Mesenchymal stem cell (in vitro differentiated cells and primary cell): Measurements from ENCODE around the gene APEH.

Experiments
- DNase-seq: peaks from one replicate; pipeline ENCODE4 v3.0.0-alpha.2; 2013
- H2AFZ ChIP-seq: one replicate; pipeline ENCODE4 v1.6.1; 2013; ENCODE audit warnings: low read depth, mild to moderate bottlenecking, control low read depth, inconsistent platforms, low read length, moderate library complexity
- H2AK5ac ChIP-seq: 2 replicates; pipeline ENCODE4 v1.6.1; 2013; ENCODE audit warnings: low read length, moderate library complexity, mild to moderate bottlenecking, inconsistent platforms; ENCODE audit not compliant: severe bottlenecking
- H2BK120ac ChIP-seq: one replicate; pipeline ENCODE4 v1.6.1; 2013; ENCODE audit warnings: low read depth, mild to moderate bottlenecking, inconsistent platforms, low read length, moderate library complexity
- H2BK12ac ChIP-seq, 2 experiments: one replicate each; pipeline ENCODE4 v1.6.1; 2013; ENCODE audit warnings: inconsistent platforms in 2 of 2, low read length in 2 of 2, mild to moderate bottlenecking in 2 of 2, moderate library complexity in 2 of 2, control low read depth in 1 of 2
- H2BK15ac ChIP-seq: one replicate; pipeline ENCODE4 v1.6.1; 2013; ENCODE audit warnings: mild to moderate bottlenecking, low read depth, inconsistent platforms; ENCODE audit not compliant: poor library complexity, severe bottlenecking
- H2BK5ac ChIP-seq: 2 replicates; pipeline ENCODE4 v1.6.1; 2013; ENCODE audit warnings: low read depth, mild to moderate bottlenecking, low read length, control low read depth, inconsistent platforms; ENCODE audit not compliant: poor library complexity, severe bottlenecking
- H3K14ac ChIP-seq, 2 experiments: one replicate each; pipeline ENCODE4 v1.6.1; 2013; ENCODE audit warnings: inconsistent platforms in 2 of 2, low read length in 2 of 2, control low read depth in 1 of 2, mild to moderate bottlenecking in 1 of 2, moderate library complexity in 1 of 2
- H3K18ac ChIP-seq, 2 experiments: one replicate each; pipeline ENCODE4 v1.6.1; 2013; ENCODE audit warnings: inconsistent platforms in 2 of 2, low read length in 2 of 2, control low read depth in 1 of 2, low read depth in 1 of 2, mild to moderate bottlenecking in 1 of 2
- H3K23ac ChIP-seq, 2 experiments: one replicate each; pipeline ENCODE4 v1.6.1; 2013; ENCODE audit warnings: inconsistent platforms in 2 of 2, low read length in 2 of 2, mild to moderate bottlenecking in 2 of 2, moderate library complexity in 2 of 2, control low read depth in 1 of 2
- H3K27ac ChIP-seq: 2 replicates; pipeline ENCODE4 v1.5.1; 2013; ENCODE audit warnings: mild to moderate bottlenecking, moderate library complexity, low read length, control low read depth, inconsistent platforms; ENCODE audit not compliant: poor library complexity, severe bottlenecking
- H3K27me3 ChIP-seq, 2 experiments: 2 replicates each; pipeline versions ENCODE4 v1.6.1 to v1.7.0; 2013; ENCODE audit warnings: low read length in 2 of 2, mild to moderate bottlenecking in 2 of 2, moderate library complexity in 2 of 2, control low read depth in 1 of 2, inconsistent platforms in 1 of 2; ENCODE audit not compliant: control insufficient read depth in 1 of 2, insufficient read depth in 1 of 2
- H3K36me3 ChIP-seq, 2 experiments: 2 replicates each; pipeline versions ENCODE4 v1.6.1 to v1.7.0; 2013; ENCODE audit warnings: low read length in 2 of 2, control low read depth in 1 of 2, inconsistent platforms in 1 of 2, low read depth in 1 of 2, mild to moderate bottlenecking in 1 of 2; ENCODE audit not compliant: insufficient read depth in 2 of 2, control insufficient read depth in 1 of 2
- H3K4ac ChIP-seq, 2 experiments: one replicate each; pipeline ENCODE4 v1.6.1; 2013; ENCODE audit warnings: inconsistent platforms in 2 of 2, low read length in 2 of 2, mild to moderate bottlenecking in 2 of 2, moderate library complexity in 2 of 2, control low read depth in 1 of 2, low read depth in 1 of 2
- H3K4me1 ChIP-seq: 2 replicates; pipeline ENCODE4 v1.6.1; 2013; ENCODE audit warnings: low read depth, low read length, control low read depth; ENCODE audit not compliant: control insufficient read depth, insufficient read depth
- H3K4me2 ChIP-seq: 2 replicates; pipeline ENCODE4 v1.6.1; 2013; ENCODE audit warnings: low read length, mild to moderate bottlenecking, inconsistent platforms; ENCODE audit not compliant: poor library complexity, severe bottlenecking
- H3K4me3 ChIP-seq, 2 experiments: 2 replicates each; pipeline versions ENCODE4 v1.5.1 to v1.7.0; 2013; ENCODE audit warnings: low read length in 2 of 2, mild to moderate bottlenecking in 2 of 2, control low read depth in 1 of 2, low read depth in 1 of 2; ENCODE audit not compliant: insufficient read depth in 1 of 2
- H3K79me1 ChIP-seq: replicated peaks from 2 replicates; pipeline ENCODE4 v1.6.1; 2013; ENCODE audit warnings: mild to moderate bottlenecking, control low read depth, low read length, inconsistent platforms; ENCODE audit not compliant: poor library complexity, severe bottlenecking
- H3K9ac ChIP-seq: 2 replicates; pipeline ENCODE4 v1.7.0; 2013; ENCODE audit warnings: mild to moderate bottlenecking, low read length, moderate library complexity
- H3K9me3 ChIP-seq: 2 replicates; pipeline ENCODE4 v1.7.0; 2013; ENCODE audit warnings: mild to moderate bottlenecking, low read length; ENCODE audit not compliant: control insufficient read depth
- H4K8ac ChIP-seq: one replicate; pipeline ENCODE4 v1.6.1; 2013; ENCODE audit warnings: inconsistent platforms, mild to moderate bottlenecking, low read length, moderate library complexity
- H4K91ac ChIP-seq: one replicate; pipeline ENCODE4 v1.6.1; 2013; ENCODE audit warnings: mild to moderate bottlenecking, low read length, inconsistent platforms
- WGBS: methylation state at CpG from one replicate; pipeline ENCODE4 v1.1.7; 2013; ENCODE audit warnings: mixed read lengths; 5-methylcytosine and 5-hydroxymethylcytosine counted together

The APEH gene

DNA sequence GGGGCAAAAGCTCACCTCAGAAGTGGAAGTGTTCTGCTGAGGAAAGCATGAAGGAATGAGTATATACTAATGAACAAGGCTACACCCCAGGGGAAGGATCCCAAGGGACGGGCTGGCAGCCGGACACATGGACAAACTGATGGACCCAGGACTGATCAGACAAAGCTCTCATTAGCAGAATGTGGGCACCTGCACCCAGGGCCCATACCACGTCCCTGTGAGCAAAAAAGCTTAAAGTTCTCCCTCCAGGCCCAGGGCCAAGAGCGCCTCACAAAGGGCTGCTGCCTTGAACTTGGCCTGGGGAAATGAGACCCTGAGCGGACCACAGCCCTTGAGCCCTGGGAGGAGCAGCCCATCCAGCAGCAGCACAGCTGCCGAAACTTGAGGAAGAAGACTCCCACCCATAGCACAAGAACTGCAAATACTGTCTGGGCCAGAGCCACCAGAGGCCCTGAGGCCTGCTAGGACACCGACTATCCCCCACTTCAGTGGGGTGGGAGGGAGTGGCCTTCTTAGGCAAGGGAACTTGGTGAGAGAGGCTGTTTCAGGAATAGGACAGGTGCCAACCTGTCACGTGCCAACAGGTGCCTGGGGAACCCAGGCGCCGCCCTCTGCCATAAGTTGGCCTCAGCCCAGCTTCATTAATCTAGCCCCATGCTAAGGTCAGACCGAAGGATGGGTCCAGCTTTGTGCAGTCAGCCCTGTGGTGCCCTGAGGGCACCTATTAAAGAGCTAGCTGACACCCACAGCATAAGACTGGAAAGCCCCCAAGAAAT lies 51.9 kb downstream of the APEH start:
- Histone ChIP-seq H3K23ac (no peak overlapping the region), H3K9me3 (no peaks in the 10 kb centered on the region), H3K9ac (no peak overlapping the region), H4K8ac (no peak overlapping the region), H3K4me3 (no peak overlapping the region), H2BK15ac (no peak overlapping the region), H3K27ac (no peak overlapping the region), H3K4me2 (no peak overlapping the region), H2BK120ac (no peak overlapping the region), H2BK5ac (no peak overlapping the region), H3K18ac (no peak overlapping the region), H3K4me1 (peaks cover 24% of the 10 kb centered on the region), H2AK5ac (no peak overlapping the region), H4K91ac (no peak overlapping the region), H3K27me3 (no peaks in the 10 kb centered on the region), H3K14ac (no peak overlapping the region), H3K4ac (no peak overlapping the region), H3K79me1 (peaks cover 37% of the 10 kb centered on the region), H3K36me3 (peaks cover 63 to 69% of the 10 kb centered on the region in 2 experiments), H2AFZ (no peak overlapping the region), H2BK12ac (no peak overlapping the region)
- WGBS, result 96% methylated on average over 10 of the region's 11 CpGs
- no peak for DNase-seq

DNA sequence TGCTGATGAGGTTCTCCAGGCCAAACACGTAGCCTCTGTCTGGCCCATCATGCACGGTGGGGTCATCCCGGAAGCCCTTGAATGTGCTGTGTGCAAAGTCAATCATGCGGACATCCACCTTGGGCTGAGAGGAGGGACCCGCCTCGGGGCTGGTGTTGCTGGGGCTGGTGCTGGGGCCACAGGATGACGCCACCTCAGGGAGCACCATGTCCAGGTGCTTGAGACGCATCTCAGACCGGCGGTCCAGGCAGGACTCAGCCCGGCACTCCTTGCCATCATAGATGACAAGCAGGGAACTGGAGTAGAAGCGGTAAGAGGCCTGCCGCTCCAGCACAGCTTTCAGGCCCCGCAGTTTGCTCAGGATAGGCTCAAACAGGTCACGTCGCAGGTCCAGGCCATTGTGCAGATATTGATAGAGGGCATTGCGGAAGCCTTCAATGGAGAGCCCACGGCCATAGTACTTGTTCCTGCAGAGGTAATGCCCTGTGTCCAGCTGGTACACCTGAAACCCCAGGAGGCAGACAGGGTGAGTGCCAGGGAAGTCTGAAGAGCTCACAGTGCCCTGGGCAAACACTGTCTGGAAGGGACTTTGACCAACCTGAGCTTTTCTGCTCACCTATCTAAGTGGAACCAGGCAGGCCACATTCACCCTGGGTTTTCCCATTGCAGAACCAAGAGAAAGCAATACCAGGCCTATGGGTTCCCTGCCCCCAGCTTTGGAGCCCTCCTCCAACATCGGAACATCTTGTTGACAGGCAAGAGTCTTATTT lies 53.2 kb downstream of the APEH start:
- no peak overlapping the region for H3K27ac ChIP-seq
- H3K4me1 ChIP-seq, result peaks cover 16% of the 10 kb centered on the region
- no peak for DNase-seq
- H3K27me3 ChIP-seq, result no peaks in the 10 kb centered on the region
- no peak overlapping the region for H3K18ac ChIP-seq
- H3K14ac ChIP-seq, result no peak overlapping the region
- no peak overlapping the region for H3K4me2 ChIP-seq
- no peak overlapping the region for H2AFZ ChIP-seq
- peaks cover 36% of the 10 kb centered on the region for H3K79me1 ChIP-seq
- no peak overlapping the region for H2BK12ac ChIP-seq
- H3K9ac ChIP-seq, result no peak overlapping the region
- no peak overlapping the region for H2AK5ac ChIP-seq
- H3K9me3 ChIP-seq, result no peaks in the 10 kb centered on the region
- H3K4me3 ChIP-seq, result no peak overlapping the region
- H3K23ac ChIP-seq, result no peak overlapping the region
- H4K91ac ChIP-seq, result no peak overlapping the region
- H3K36me3 ChIP-seq, result peaks cover 60 to 69% of the 10 kb centered on the region in 2 experiments
- 96% methylated on average over 19 of the region's 19 CpGs for WGBS
- no peak overlapping the region for H3K4ac ChIP-seq
- H2BK5ac ChIP-seq, result no peak overlapping the region
- no peak overlapping the region for H4K8ac ChIP-seq
- no peak overlapping the region for H2BK15ac ChIP-seq
- no peak overlapping the region for H2BK120ac ChIP-seq

DNA sequence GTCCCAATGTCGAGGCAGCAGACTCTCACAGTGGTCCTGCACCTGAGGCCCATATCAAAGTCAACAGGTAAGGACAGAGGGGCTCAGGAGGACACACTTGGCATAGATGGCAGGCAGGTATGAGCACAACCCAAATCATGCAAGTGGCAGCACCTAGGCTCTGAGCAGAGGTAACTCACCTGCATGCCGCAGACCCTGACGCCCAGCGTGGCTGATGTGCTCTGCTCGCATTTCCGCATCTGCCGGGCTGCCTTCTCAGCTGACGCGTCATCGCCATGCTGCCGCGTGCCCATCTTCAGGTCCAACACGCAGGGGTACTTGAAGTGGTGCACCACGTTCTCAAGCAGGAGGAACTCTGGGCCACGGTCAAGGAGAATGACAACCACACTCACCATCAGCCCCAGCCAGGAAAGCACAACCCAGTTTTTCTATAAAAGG lies 53.8 kb downstream of the APEH start:
- H3K9ac ChIP-seq, result no peak overlapping the region
- WGBS, result 96% methylated on average over 15 of the region's 15 CpGs
- H3K4me1 ChIP-seq, result peaks cover 10% of the 10 kb centered on the region
- no peak overlapping the region for H2AFZ ChIP-seq
- DNase-seq, result no peak
- no peak overlapping the region for H3K18ac ChIP-seq
- no peak overlapping the region for H4K8ac ChIP-seq
- peaks cover 37% of the 10 kb centered on the region for H3K79me1 ChIP-seq
- no peak overlapping the region for H3K4me2 ChIP-seq
- no peak overlapping the region for H2BK12ac ChIP-seq
- H3K4ac ChIP-seq, result no peak overlapping the region
- H3K23ac ChIP-seq, result no peak overlapping the region
- H2BK15ac ChIP-seq, result no peak overlapping the region
- no peak overlapping the region for H2BK5ac ChIP-seq
- no peak overlapping the region for H3K27ac ChIP-seq
- no peaks in the 10 kb centered on the region for H3K9me3 ChIP-seq
- H3K27me3 ChIP-seq, result no peaks in the 10 kb centered on the region
- H2AK5ac ChIP-seq, result no peak overlapping the region
- no peak overlapping the region for H3K4me3 ChIP-seq
- no peak overlapping the region for H3K14ac ChIP-seq
- peaks cover 60 to 71% of the 10 kb centered on the region in 2 experiments for H3K36me3 ChIP-seq
- H4K91ac ChIP-seq, result no peak overlapping the region
- H2BK120ac ChIP-seq, result no peak overlapping the region

DNA sequence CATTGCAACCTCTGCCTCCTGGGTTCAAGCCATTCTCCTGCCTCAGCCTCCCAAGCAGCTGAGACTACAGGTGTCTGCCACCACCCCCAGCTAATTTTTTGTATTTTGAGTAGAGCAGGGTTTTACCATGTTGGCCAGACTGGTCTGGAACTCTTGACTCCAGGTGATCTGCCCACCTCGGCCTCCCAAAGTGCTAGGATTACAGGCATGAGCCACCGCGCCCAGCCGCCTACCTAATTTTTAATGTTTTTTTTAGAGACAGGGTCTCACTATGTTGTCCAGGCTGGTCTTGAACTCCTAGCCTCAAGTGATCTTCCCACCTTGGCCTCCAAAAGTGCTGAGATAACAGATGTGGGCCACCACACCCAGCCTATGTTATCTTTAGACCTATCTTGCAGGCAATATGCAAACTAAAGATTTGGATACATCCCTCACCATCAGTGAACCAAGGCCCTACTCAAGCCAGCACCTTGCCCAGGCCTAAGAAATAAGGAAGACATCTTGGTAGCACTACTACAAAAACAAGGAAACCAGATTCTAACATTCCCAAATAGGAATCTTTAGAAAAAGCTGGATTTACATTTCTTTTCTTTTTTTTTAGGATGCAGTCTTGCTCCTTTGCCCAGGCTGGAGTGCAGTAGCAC lies 55.9 kb downstream of the APEH start:
- peaks cover 39% of the 10 kb centered on the region for H3K79me1 ChIP-seq
- H2BK15ac ChIP-seq, result no peak overlapping the region
- 100% methylated on average over 4 of the region's 4 CpGs for WGBS
- no peak overlapping the region for H2BK120ac ChIP-seq
- no peak overlapping the region for H3K4ac ChIP-seq
- H2BK12ac ChIP-seq, result no peak overlapping the region
- no peak overlapping the region for H3K14ac ChIP-seq
- DNase-seq, result no peak
- peaks cover 61 to 87% of the 10 kb centered on the region in 2 experiments for H3K36me3 ChIP-seq
- no peak overlapping the region for H3K23ac ChIP-seq
- H3K27me3 ChIP-seq, result no peaks in the 10 kb centered on the region
- H3K4me2 ChIP-seq, result no peak overlapping the region
- no peak overlapping the region for H3K27ac ChIP-seq
- no peak overlapping the region for H2BK5ac ChIP-seq
- H3K9ac ChIP-seq, result no peak overlapping the region
- no peak overlapping the region for H4K91ac ChIP-seq
- H4K8ac ChIP-seq, result no peak overlapping the region
- no peak overlapping the region for H2AK5ac ChIP-seq
- no peak overlapping the region for H3K18ac ChIP-seq
- H3K4me3 ChIP-seq, result no peak overlapping the region
- H2AFZ ChIP-seq, result no peak overlapping the region
- no peaks in the 10 kb centered on the region for H3K9me3 ChIP-seq
- no peaks in the 10 kb centered on the region for H3K4me1 ChIP-seq
